Endothelial cell of umbilical vein (primary cell): ENCODE results near the gene LCMT1. TPM values are rescaled to one million over a fixed set of nuclear protein-coding genes. Genes with fewer than 3 reads are reported as not detected.

Source experiments
- BruUV-seq: library from RNA; stranded (reverse); fragments of 400-500 nt; replicated peaks from 2 replicates; lab custom pipeline; 2021; lab: Mats Ljungman, UMichigan
- CTCF ChIA-PET: fragments of 300-600, 350-600 bp; sonication (Branson Sonifier 250); formaldehyde crosslinking; loops from one replicate; lab custom pipeline; 2021; ENCODE audit warnings: antibody characterized with exemption, inconsistent platforms; lab: Charles Lee
- POLR2A ChIA-PET: fragments of 300-600, 350-600 bp; sonication (Branson Sonifier 250); formaldehyde crosslinking; loops from one replicate; lab custom pipeline; 2021; ENCODE audit warnings: antibody characterized with exemption, inconsistent platforms; lab: Charles Lee
- DNase-seq: peaks from one replicate; pipeline ENCODE4 v3.0.0-alpha.2; 2011; ENCODE audit warnings: low read depth, low spot score
- FAIRE-seq: peaks from 2 replicates; lab custom pipeline; 2011; peaks lifted over from hg19 to GRCh38; lab: Jason Lieb, UNC
- H2AFZ ChIP-seq: 2 replicates; pipeline ENCODE4 v1.6.0; 2012; ENCODE audit warnings: low read depth, low read length, control low read depth, inconsistent platforms
- H3K27ac ChIP-seq: 2 replicates; pipeline ENCODE4 v1.5.1; 2011; ENCODE audit warnings: low read depth, mild to moderate bottlenecking, control low read depth, low read length, moderate library complexity; ENCODE audit not compliant: insufficient read depth
- H3K27me3 ChIP-seq, 2 experiments: 2 replicates each; pipeline versions ENCODE4 v1.6.0 to v1.6.1; 2011; ENCODE audit warnings: low read length in 2 of 2, mixed read lengths in 1 of 2; ENCODE audit not compliant: control insufficient read depth in 2 of 2, insufficient read depth in 2 of 2
- H3K36me3 ChIP-seq, 2 experiments: 2 replicates in 1 of 2; 3 replicates in 1 of 2; pipeline ENCODE4 v1.5.1; 2011; ENCODE audit warnings: low read length in 2 of 2, mild to moderate bottlenecking in 1 of 2, moderate library complexity in 1 of 2; ENCODE audit not compliant: control insufficient read depth in 2 of 2, insufficient read depth in 2 of 2; ENCODE audit errors: extremely low read depth in 1 of 2
- H3K4me1 ChIP-seq: 3 replicates; pipeline ENCODE4 v1.5.1; 2011; ENCODE audit warnings: mild to moderate bottlenecking, low read length; ENCODE audit not compliant: control insufficient read depth, insufficient read depth; ENCODE audit errors: extremely low read depth
- H3K4me2 ChIP-seq: 2 replicates; pipeline ENCODE4 v1.6.1; 2011; ENCODE audit warnings: low read length, control low read depth, mixed read lengths; ENCODE audit not compliant: insufficient read depth
- H3K4me3 ChIP-seq, 3 experiments: fragments of 200-600 bp in 1 of 3; sonication (generic), shearing (Covaris generic) in 1 of 3; replicated peaks in 1 of 3; 2 replicates each; pipeline ENCODE4 v1.5.1; 2011 to 2016; ENCODE audit warnings: control low read depth in 3 of 3, low read length in 3 of 3, mild to moderate bottlenecking in 2 of 3, inconsistent platforms in 1 of 3, low read depth in 1 of 3, moderate library complexity in 1 of 3; ENCODE audit not compliant: insufficient read depth in 1 of 3
- H3K79me2 ChIP-seq: 2 replicates; pipeline ENCODE4 v1.6.0; 2012; ENCODE audit warnings: low read length, inconsistent platforms; ENCODE audit not compliant: control insufficient read depth, insufficient read depth
- H3K9ac ChIP-seq: replicated peaks from 2 replicates; pipeline ENCODE3; 2011; ENCODE audit warnings: low read length, control low read depth; ENCODE audit not compliant: insufficient read depth; ENCODE audit errors: extremely low read depth
- H3K9me1 ChIP-seq: replicated peaks from 3 replicates; pipeline ENCODE4 v1.6.0; 2011; ENCODE audit warnings: mild to moderate bottlenecking, low read length; ENCODE audit not compliant: control insufficient read depth, insufficient read depth; ENCODE audit errors: extremely low read depth
- H3K9me3 ChIP-seq: replicated peaks from 2 replicates; pipeline ENCODE4 v1.5.1; 2012; ENCODE audit warnings: low read length, inconsistent platforms; ENCODE audit not compliant: control insufficient read depth, insufficient read depth
- H4K20me1 ChIP-seq: replicated peaks from 2 replicates; pipeline ENCODE3; 2011; ENCODE audit warnings: mild to moderate bottlenecking, low read length; ENCODE audit not compliant: control insufficient read depth, insufficient read depth; ENCODE audit errors: extremely low read depth
- CTCF ChIP-seq, 2 donors: IDR thresholded peaks; 1 replicate in 1 of 2; 2 replicates in 1 of 2; pipeline ENCODE4 v1.5.1; 2011; ENCODE audit warnings: low read length in 2 of 2, mild to moderate bottlenecking in 2 of 2, moderate library complexity in 2 of 2, control low read depth in 1 of 2, inconsistent platforms in 1 of 2, low read depth in 1 of 2; ENCODE audit not compliant: insufficient read depth in 1 of 2; ENCODE audit errors: extremely low read depth in 1 of 2
- EZH2 ChIP-seq: IDR thresholded peaks from 2 replicates; pipeline ENCODE4 v1.6.1; 2012; ENCODE audit warnings: borderline replicate concordance, low read depth, mild to moderate bottlenecking, moderate library complexity, low read length, inconsistent platforms; ENCODE audit not compliant: severe bottlenecking
- FOS ChIP-seq: IDR thresholded peaks from 2 replicates; pipeline ENCODE4 v1.6.1; 2011; ENCODE audit warnings: mild to moderate bottlenecking, low read length, moderate library complexity, borderline replicate concordance; ENCODE audit not compliant: insufficient read depth
- GATA2 ChIP-seq: IDR thresholded peaks from 2 replicates; pipeline ENCODE4 v1.7.0; 2011; ENCODE audit warnings: low read depth, mild to moderate bottlenecking, moderate library complexity, mixed read lengths, low read length; ENCODE audit not compliant: insufficient read length, insufficient read depth
- JUN ChIP-seq: IDR thresholded peaks from 2 replicates; pipeline ENCODE4 v1.6.1; 2011; ENCODE audit warnings: borderline replicate concordance, low read depth; ENCODE audit not compliant: insufficient read length, insufficient read depth
- MAX ChIP-seq: IDR thresholded peaks from 2 replicates; pipeline ENCODE4 v1.6.1; 2011; ENCODE audit not compliant: insufficient read depth, insufficient read length
- MYC ChIP-seq: IDR thresholded peaks from one replicate; pipeline ENCODE4 v1.6.1; 2011; ENCODE audit warnings: mild to moderate bottlenecking, low read depth, low read length
- POLR2A ChIP-seq: IDR thresholded peaks from 2 replicates; pipeline ENCODE4 v1.6.1; 2012; ENCODE audit warnings: low read depth, mild to moderate bottlenecking, control low read depth, low read length
- POLR2AphosphoS5 ChIP-seq: IDR thresholded peaks from 2 replicates; pipeline ENCODE4 v1.6.1; 2012; ENCODE audit warnings: low read depth, mild to moderate bottlenecking, control low read depth, low read length, moderate library complexity; ENCODE audit not compliant: insufficient read depth
- dilution Hi-C: fragments of 300-500 bp; cut with MboI; formaldehyde crosslinking; loops from one replicate; pipeline ENCODE4 v1.15.0; 2019; ENCODE audit warnings: low sequenced_read_pairs; ENCODE audit not compliant: extremely low pct_ligation_motif_present
- intact Hi-C: fragments of 100-400 bp; cut with micrococcal nuclease; formaldehyde crosslinking; loops from one replicate; pipeline ENCODE4 v1.10.0; 2022
- polyA plus RNA-seq, 4 experiments: library from polyadenylated mRNA; depleted of rRNA in 3 of 4; stranded (reverse) in 3 of 4; unstranded in 1 of 4; fragments of >200 nt; gene quantifications; 2 replicates each; pipeline versions ENCODE4 v1.2.1 to v1.2.3, GENCODE V29; 2011 to 2012; ENCODE audit warnings: missing spikeins in 1 of 4
- total RNA-seq: library from RNA; stranded (reverse); gene quantifications from 2 replicates; pipeline ENCODE4 v1.2.3, GENCODE V29; 2021

Gene LCMT1
- total and polyA plus RNA-seq, 2 donors (not counting 3 experiments of a cell fraction or from before 2014, with no cell fraction given) = 23.5 to 36.2 TPM

DNA sequence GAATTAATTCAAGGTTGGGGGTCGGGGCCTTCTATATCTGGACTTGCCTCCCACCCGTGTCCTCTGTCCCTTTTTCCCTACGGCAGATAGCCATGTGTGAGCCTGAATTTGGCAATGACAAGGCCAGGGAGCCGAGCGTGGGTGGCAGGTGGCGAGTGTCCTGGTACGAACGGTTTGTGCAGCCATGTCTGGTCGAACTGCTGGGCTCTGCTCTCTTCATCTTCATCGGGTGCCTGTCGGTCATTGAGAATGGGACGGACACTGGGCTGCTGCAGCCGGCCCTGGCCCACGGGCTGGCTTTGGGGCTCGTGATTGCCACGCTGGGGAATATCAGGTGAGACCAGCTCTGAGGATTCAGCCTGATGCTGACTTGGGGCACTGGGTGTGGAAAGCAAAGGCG, 105.6 kb downstream of the LCMT1 start:
- H3K79me2 ChIP-seq = no peaks in the 10 kb centered on the region
- CTCF ChIA-PET = interaction anchor here (1.2 kb wide), 1 partner anchor 8 kb away, joined by 6 read pairs; no protein-coding TSS in a partner anchor
- no peak overlapping the region for H2AFZ ChIP-seq
- dilution Hi-C loops = no loop called here
- DNase-seq (no peak), FAIRE-seq (no peak)
- peaks cover 0 to 1% of the 10 kb centered on the region in 2 experiments for H3K27me3 ChIP-seq
- intact Hi-C loops = loop anchor here (10.0 kb wide), 1 partner anchor 52 kb away; no protein-coding TSS in a partner anchor
- no peak overlapping the region for H3K27ac ChIP-seq
- H3K9me3 ChIP-seq = no peaks in the 10 kb centered on the region
- TF ChIP-seq MYC = no peak
- no peak for TF ChIP-seq POLR2AphosphoS5
- TF ChIP-seq CTCF (IDR thresholded peaks at IDR 0.05; ENCODE audit: extremely low read depth in 1 of 2, insufficient read depth in 1 of 2, low read depth in 1 of 2, low read length in 2 of 2) = no peak
- TF ChIP-seq JUN = no peak
- no peak for TF ChIP-seq FOS
- TF ChIP-seq GATA2 = no peak
- no peak for TF ChIP-seq EZH2
- TF ChIP-seq POLR2A = no peak
- no peak for TF ChIP-seq MAX
- H3K9me1 ChIP-seq = no peaks in the 10 kb centered on the region
- BruUV-seq = no TSS peak
- H3K4me3 ChIP-seq = no peak overlapping the region
- POLR2A ChIA-PET = no interaction called here
- H3K9ac ChIP-seq = no peak overlapping the region
- H4K20me1 ChIP-seq = no peaks in the 10 kb centered on the region
- H3K4me1 ChIP-seq = no peaks in the 10 kb centered on the region
- H3K4me2 ChIP-seq = no peak overlapping the region
- H3K36me3 ChIP-seq = no peaks in the 10 kb centered on the region
